Gastrocnemius medialis (tissue), 4 donors: Measurements from ENCODE around the gene GATA2.

Experiments used
- POLR2A ChIP-seq, 2 donors: fragments of 450-650 bp; IDR thresholded peaks; one replicate each; pipeline ENCODE4 v1.6.1; 2017; ENCODE audit warnings: antibody characterized with exemption in 2 of 2, mild to moderate bottlenecking in 2 of 2, moderate library complexity in 2 of 2
- TF ChIP-seq, protein P1 (sequence below), 5 experiments: fragments of 450-650 bp in 3 of 5; fragments of 200-600 bp in 2 of 5; sonication (generic) in 2 of 5; IDR thresholded peaks in 4 of 5; conservative IDR thresholded peaks in 1 of 5; 1 replicate in 4 of 5; 2 replicates in 1 of 5; pipeline ENCODE4 v1.5.1; 2016 to 2019; ENCODE audit warnings: antibody characterized with exemption in 5 of 5, mild to moderate bottlenecking in 3 of 5, moderate library complexity in 3 of 5

GRCh38 chr3:128452678-128453275 lies 40.2 kb downstream of the GATA2 start:
- no peak for TF ChIP-seq POLR2A (IDR thresholded peaks at IDR 0.05)
- TF ChIP-seq, protein P1, sequence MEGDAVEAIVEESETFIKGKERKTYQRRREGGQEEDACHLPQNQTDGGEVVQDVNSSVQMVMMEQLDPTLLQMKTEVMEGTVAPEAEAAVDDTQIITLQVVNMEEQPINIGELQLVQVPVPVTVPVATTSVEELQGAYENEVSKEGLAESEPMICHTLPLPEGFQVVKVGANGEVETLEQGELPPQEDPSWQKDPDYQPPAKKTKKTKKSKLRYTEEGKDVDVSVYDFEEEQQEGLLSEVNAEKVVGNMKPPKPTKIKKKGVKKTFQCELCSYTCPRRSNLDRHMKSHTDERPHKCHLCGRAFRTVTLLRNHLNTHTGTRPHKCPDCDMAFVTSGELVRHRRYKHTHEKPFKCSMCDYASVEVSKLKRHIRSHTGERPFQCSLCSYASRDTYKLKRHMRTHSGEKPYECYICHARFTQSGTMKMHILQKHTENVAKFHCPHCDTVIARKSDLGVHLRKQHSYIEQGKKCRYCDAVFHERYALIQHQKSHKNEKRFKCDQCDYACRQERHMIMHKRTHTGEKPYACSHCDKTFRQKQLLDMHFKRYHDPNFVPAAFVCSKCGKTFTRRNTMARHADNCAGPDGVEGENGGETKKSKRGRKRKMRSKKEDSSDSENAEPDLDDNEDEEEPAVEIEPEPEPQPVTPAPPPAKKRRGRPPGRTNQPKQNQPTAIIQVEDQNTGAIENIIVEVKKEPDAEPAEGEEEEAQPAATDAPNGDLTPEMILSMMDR (IDR thresholded peaks at IDR 0.05 in 4 of 5, conservative IDR thresholded peaks at IDR 0.05 in 1 of 5): no peak
